HUES6 (cell line): ENCODE results near the gene C2orf68.

Experiments used
- H3K27ac ChIP-seq: 2 replicates; pipeline ENCODE4 v1.7.0; 2013; ENCODE audit warnings: low read depth, mild to moderate bottlenecking, low read length, inconsistent platforms
- H3K27me3 ChIP-seq: 2 replicates; pipeline ENCODE4 v1.6.1; 2013; ENCODE audit warnings: low read length; ENCODE audit not compliant: control insufficient read depth, insufficient read depth
- H3K36me3 ChIP-seq: 2 replicates; pipeline ENCODE4 v1.6.1; 2013; ENCODE audit warnings: low read length; ENCODE audit not compliant: control insufficient read depth, insufficient read depth
- H3K4me1 ChIP-seq: 2 replicates; pipeline ENCODE4 v1.6.1; 2013; ENCODE audit warnings: low read length; ENCODE audit not compliant: control insufficient read depth, insufficient read depth
- H3K4me3 ChIP-seq: 2 replicates; pipeline ENCODE4 v1.5.1; 2013; ENCODE audit warnings: low read depth, low read length
- H3K9ac ChIP-seq: one replicate; pipeline ENCODE4 v1.6.1; 2013; ENCODE audit warnings: mild to moderate bottlenecking, low read length
- H3K9me3 ChIP-seq: 2 replicates; pipeline ENCODE4 v1.6.1; 2013; ENCODE audit warnings: low read depth, low read length; ENCODE audit not compliant: control insufficient read depth, insufficient read depth

The C2orf68 gene

GRCh38 chr2:85589181-85589580, 22.7 kb downstream of the C2orf68 start:
- Histone ChIP-seq H3K36me3 (no peaks in the 10 kb centered on the region), H3K4me1 (peaks cover 16% of the 10 kb centered on the region), H3K4me3 (no peak overlapping the region), H3K27ac (no peak overlapping the region), H3K27me3 (peaks cover 10% of the 10 kb centered on the region; the same call in 1 of the 2 replicates), H3K9ac (no peak overlapping the region), H3K9me3 (no peaks in the 10 kb centered on the region)

DNA sequence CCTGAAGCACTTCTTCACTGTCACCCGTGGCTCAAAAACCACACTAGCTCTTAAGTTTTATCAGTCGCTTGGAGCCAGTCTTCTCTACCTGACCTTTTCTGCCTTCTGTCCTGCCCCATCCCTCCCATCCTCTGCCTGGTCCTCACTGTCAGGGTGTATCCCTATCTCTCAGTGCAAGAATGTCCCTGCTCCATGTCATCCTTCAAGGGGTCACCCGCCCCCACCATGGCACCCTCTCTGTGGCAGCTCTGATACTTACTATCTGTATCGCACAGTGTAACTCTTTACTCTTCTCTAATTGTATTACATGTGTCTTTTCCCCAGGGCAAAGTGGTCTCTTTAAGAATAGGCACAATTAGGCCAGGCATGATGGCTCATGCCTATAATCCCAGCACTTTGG, 23.2 kb downstream of the C2orf68 start:
- H3K4me3 ChIP-seq = no peak overlapping the region
- H3K4me1 ChIP-seq = peaks cover 16% of the 10 kb centered on the region
- H3K9ac ChIP-seq = no peak overlapping the region
- peaks cover 16% of the 10 kb centered on the region; the same call in 1 of the 2 replicates for H3K27me3 ChIP-seq
- H3K36me3 ChIP-seq = no peaks in the 10 kb centered on the region; the same call in 1 of the 2 replicates
- no peaks in the 10 kb centered on the region for H3K9me3 ChIP-seq
- H3K27ac ChIP-seq = no peak overlapping the region

DNA sequence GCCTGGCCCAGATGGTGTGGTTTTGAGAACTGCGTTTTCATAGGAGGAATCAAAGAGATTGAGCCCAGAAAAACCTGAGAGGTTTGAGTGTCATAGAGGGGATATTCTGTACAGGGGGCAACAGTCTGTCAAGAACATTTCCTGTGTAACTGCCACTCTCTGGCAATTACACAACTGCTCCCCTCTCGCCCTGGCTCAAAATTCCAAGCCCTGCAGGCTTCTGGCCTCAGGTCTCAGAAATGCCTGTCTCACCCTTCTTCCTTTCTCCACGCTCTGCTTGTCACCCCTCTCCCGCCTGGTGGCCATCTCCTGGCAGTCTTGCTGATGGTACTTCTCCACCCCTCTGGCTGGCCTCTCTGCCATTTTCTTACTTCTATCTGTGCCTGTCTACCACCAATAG, 23.6 kb downstream of the C2orf68 start:
- Histone ChIP-seq H3K27ac (no peak overlapping the region), H3K27me3 (peaks cover 17% of the 10 kb centered on the region; the same call in 1 of the 2 replicates), H3K4me1 (peaks cover 16% of the 10 kb centered on the region), H3K36me3 (no peaks in the 10 kb centered on the region; the same call in 1 of the 2 replicates), H3K9me3 (no peaks in the 10 kb centered on the region), H3K4me3 (no peak overlapping the region), H3K9ac (no peak overlapping the region)

- H3K9me3 ChIP-seq = no peaks in the 10 kb centered on the region
- H3K9ac ChIP-seq = no peak overlapping the region
- no peak overlapping the region for H3K27ac ChIP-seq
- H3K27me3 ChIP-seq = peaks cover 17% of the 10 kb centered on the region; the same call in 1 of the 2 replicates
- H3K36me3 ChIP-seq = peaks cover 13% of the 10 kb centered on the region
- no peak overlapping the region for H3K4me3 ChIP-seq
- peaks cover 16% of the 10 kb centered on the region for H3K4me1 ChIP-seq
Measured at GRCh38 chr2:85585781-85586105, 26.1 kb downstream of the C2orf68 start.

DNA sequence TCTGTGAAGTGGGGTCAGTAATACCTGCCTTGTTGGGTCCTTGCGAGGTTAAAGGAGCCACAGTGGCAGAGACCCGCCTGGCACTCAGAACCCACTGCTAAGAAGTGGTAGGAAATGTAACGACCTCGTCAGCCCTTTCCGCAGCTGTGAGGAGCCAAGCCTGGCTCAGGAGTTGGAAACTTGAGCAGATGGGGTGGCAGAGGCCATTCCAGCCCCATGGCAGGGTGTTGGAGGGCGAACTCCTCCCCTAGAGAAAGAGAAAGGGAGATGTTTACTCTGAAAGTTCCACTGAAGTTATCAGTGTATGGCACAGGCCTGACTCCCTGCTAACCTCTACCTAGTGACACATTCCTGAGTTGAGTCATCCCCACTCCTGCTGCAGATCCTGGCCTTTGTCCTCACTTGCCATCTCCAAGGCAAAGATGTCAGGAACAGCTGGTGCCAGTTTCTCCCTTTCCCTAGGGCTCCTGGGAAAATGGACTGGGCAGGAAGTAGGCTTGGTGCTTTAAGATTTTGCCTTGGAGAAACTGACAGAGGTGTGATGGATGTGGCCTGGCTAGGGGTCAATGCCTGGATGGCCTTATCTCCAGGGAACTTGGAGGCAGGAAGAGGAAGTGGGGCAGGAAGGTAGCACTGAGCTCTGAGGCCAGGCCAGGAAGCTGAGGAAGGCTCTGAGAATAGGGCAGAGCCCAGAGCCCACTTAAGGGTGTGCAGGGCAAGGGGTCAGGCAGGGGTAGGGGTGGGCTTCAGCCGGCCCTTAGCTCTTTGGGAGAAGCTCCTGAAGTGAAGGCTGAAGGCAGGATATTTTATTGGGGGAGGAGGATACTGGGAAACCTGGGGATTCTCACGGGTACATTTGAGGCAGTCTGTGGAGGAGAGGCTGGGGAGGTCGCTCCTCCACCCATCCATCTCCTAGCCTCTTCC, 26.7 kb downstream of the C2orf68 start:
- peaks cover 13% of the 10 kb centered on the region for H3K36me3 ChIP-seq
- H3K27me3 ChIP-seq = peaks cover 17% of the 10 kb centered on the region; the same call in 1 of the 2 replicates
- H3K27ac ChIP-seq = peak overlapping the region; percentile 41; the same call in 1 of the 2 replicates
- H3K9me3 ChIP-seq = no peaks in the 10 kb centered on the region
- peak overlapping the region; percentile 49 for H3K9ac ChIP-seq
- H3K4me3 ChIP-seq = peak overlapping the region; percentile 60
- H3K4me1 ChIP-seq = peaks cover 19% of the 10 kb centered on the region

DNA sequence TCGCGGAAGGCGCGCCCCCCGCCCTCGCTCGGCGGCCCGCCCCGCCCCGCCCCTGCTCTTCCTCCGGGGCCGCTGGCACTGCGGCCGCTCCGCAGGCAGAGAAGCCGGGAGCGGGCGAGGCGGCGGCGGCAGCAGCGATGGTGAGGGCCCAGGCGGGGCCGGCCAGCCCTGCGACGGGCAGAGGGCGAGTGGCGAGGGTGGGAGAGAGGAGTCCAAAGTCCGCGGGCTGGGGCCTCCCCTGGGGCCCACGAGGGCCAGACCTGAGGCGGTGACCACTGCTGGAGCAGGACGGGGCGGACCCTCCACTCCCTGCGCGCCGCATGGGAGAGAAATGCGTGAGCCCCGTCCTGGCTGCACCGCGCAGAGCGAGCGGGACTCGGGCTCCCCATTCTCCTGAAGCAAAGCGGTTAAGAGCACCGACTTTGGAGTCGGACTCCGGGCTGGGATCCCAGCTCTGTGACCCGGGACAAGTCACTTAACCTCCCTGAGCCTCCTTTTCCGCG, 27.5 kb downstream of the C2orf68 start, which contains the start of gene VAMP5:
TSS of gene VAMP5 (plus strand) at position 78 of the 503 bp plus-strand sequence. CDS start at position 138, 60 bp downstream.
- Histone ChIP-seq H3K4me3 (peak within 1 kb of the TSS; percentile 60), H3K9me3 (no peaks in the 10 kb centered on the region), H3K27me3 (peaks cover 17% of the 10 kb centered on the region; the same call in 1 of the 2 replicates), H3K4me1 (peaks cover 26% of the 10 kb centered on the region), H3K27ac (peak within 1 kb of the TSS; percentile 41; the same call in 1 of the 2 replicates), H3K9ac (peak within 1 kb of the TSS; percentile 49), H3K36me3 (peaks cover 13% of the 10 kb centered on the region)

DNA sequence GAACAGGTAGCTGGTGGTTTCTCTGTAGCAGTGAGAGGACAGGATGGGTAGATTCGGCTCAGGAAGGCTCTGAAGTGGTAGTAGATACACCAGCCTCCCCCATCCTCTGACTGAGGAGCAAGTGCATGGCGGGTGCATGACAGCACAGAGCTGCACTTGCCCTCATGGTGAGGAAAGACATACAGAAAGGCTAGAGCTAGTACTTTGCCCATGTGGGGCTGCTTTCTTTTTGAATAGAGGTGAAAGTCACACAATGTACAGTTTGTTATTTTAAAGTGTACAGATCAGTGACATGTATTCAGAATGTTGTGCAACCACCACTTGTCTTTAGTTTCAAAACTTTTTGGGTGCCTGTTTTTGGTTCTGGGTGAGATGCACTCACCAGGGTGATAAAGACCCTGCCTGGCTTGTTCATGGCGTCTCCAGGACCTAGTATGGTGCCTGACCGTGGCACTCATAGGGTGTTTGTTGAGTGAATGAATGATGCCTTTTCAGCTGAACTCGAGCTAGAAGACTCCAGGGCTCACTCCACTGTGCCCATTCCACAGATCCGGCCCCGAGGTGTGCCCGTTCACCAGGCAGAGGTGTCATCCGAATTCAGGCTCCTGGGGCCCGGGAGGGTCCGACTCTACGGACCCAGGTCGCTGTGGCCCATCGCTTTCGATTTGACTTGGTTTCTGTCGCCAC, 28.1 kb downstream of the C2orf68 start:
- Histone ChIP-seq H3K9ac (no peak overlapping the region), H3K4me1 (peaks cover 32% of the 10 kb centered on the region), H3K4me3 (peak overlapping the region; percentile 60), H3K27me3 (peaks cover 17% of the 10 kb centered on the region; the same call in 1 of the 2 replicates), H3K27ac (no peak overlapping the region), H3K36me3 (peaks cover 13% of the 10 kb centered on the region), H3K9me3 (no peaks in the 10 kb centered on the region)

DNA sequence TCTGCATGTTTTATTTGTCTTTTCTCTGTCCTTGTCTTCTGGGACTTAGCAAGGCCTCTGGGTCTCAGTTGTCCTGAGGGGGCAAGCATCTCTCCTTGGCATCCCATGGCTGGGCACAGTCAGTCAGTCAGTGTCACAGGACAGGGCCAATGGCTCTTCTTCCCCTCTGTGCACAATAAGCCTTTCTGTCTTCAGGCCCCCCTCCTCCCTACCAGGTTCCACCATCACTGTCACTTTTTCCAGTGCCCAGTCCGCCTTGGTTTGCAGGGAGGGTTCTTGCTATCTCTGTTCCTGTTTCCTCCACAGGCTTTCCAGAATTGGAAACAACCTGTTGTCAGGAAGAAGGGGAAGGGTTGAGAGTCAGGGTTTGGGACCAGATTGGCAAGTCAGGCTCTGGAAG, 29.4 kb downstream of the C2orf68 start:
- Histone ChIP-seq H3K27ac (no peak overlapping the region), H3K4me1 (peaks cover 42% of the 10 kb centered on the region)

DNA sequence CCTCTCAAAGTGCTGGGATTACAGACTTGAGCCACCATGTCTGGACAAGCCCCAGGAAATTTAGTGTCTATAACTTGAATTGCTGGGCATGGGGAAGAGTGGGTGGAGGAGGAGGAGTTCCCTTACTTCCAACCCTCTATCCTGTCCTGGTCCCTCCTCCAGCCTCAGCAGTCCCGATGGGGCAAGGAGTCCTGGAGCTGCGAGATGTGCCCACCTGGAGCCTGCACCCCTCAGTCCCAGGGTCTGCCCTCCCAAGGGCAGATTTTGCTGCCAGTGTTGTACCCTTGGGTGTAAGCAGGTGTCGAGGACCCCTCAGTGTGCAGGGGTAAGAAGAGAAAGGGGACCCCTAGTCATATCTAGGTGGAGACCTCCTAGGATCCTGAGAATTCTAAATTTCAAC, 31.7 kb downstream of the C2orf68 start:
- no peaks in the 10 kb centered on the region for H3K9me3 ChIP-seq
- H3K4me3 ChIP-seq = peak overlapping the region; percentile 68; the same call in 1 of the 2 replicates
- H3K27me3 ChIP-seq = peaks cover 17% of the 10 kb centered on the region; the same call in 1 of the 2 replicates
- peaks cover 13% of the 10 kb centered on the region for H3K36me3 ChIP-seq
- H3K9ac ChIP-seq = peak overlapping the region; percentile 72
- peaks cover 39% of the 10 kb centered on the region for H3K4me1 ChIP-seq
- H3K27ac ChIP-seq = peak overlapping the region; percentile 85; the same call in 1 of the 2 replicates

More for the DNA sequence above, 29.4 kb downstream of the C2orf68 start:
- Histone ChIP-seq H3K9me3 (no peaks in the 10 kb centered on the region), H3K9ac (no peak overlapping the region), H3K27me3 (peaks cover 17% of the 10 kb centered on the region; the same call in 1 of the 2 replicates), H3K36me3 (peaks cover 13% of the 10 kb centered on the region), H3K4me3 (no peak overlapping the region)

GRCh38 chr2:85579266-85579935, 32.5 kb downstream of the C2orf68 start:
- peak overlapping the region; percentile 68; the same call in 1 of the 2 replicates for H3K4me3 ChIP-seq
- peaks cover 8% of the 10 kb centered on the region; the same call in 1 of the 2 replicates for H3K27me3 ChIP-seq
- peak overlapping the region; percentile 72 for H3K9ac ChIP-seq
- H3K9me3 ChIP-seq = no peaks in the 10 kb centered on the region
- H3K4me1 ChIP-seq = peaks cover 31% of the 10 kb centered on the region
- peak overlapping the region; percentile 85; the same call in 1 of the 2 replicates for H3K27ac ChIP-seq
- H3K36me3 ChIP-seq = peaks cover 13% of the 10 kb centered on the region
